T-helper 1 cell treated with Interleukin-12 subunit alpha and Interleukin-12 subunit beta and Interleukin-4 antibody, amounts not matched to agents 30 ng/mL and 1 ng/mL, for 36 hours (primary cell): ENCODE data around the gene JSRP1. TPM values are rescaled to one million over a fixed set of nuclear protein-coding genes. Genes with fewer than 3 reads are reported as not detected.

Experiments used
- total RNA-seq: library from RNA; stranded (reverse); gene quantifications from 2 replicates; pipeline ENCODE4 v1.2.3, GENCODE V29; 2022

Gene JSRP1
- total RNA-seq, 1 donor from 2014 or later: not detected

Other genes starting within 250 kb of the JSRP1 start
- gene BTBD2, start 240.7 kb downstream of the JSRP1 start, total RNA-seq: 34.2 and 44.9 TPM in 2 replicates
- 205 and 213 TPM in 2 replicates for gene MKNK2, start 205.2 kb downstream of the JSRP1 start, total RNA-seq
- gene MOB3A, start 160.1 kb downstream of the JSRP1 start, total RNA-seq: 244 and 254 TPM in 2 replicates
- 15.4 and 19.1 TPM in 2 replicates for gene IZUMO4, start 159.5 kb downstream of the JSRP1 start, total RNA-seq
- 126 and 139 TPM in 2 replicates for gene AP3D1, start 104.9 kb downstream of the JSRP1 start, total RNA-seq
- 70.1 and 73.4 TPM in 2 replicates for gene DOT1L, start 92.5 kb downstream of the JSRP1 start, total RNA-seq
- 64.7 and 65.7 TPM in 2 replicates for gene PLEKHJ1, start 20.1 kb downstream of the JSRP1 start, total RNA-seq
- 136 and 141 TPM in 2 replicates for gene SF3A2, start 19.6 kb downstream of the JSRP1 start, total RNA-seq
- gene AMH, start 7.1 kb downstream of the JSRP1 start, total RNA-seq: 3.6 and 5.4 TPM in 2 replicates
- 1.2 TPM in 2 replicates for gene PEAK3, start 25.8 kb upstream of the JSRP1 start, total RNA-seq
- gene LINGO3, start 51.7 kb upstream of the JSRP1 start, total RNA-seq: 0.32 and 0.41 TPM in 2 replicates
- gene LSM7, start 72.2 kb upstream of the JSRP1 start, total RNA-seq: 119 and 122 TPM in 2 replicates
- gene SPPL2B, start 72.3 kb upstream of the JSRP1 start, total RNA-seq: 81.9 and 88.7 TPM in 2 replicates
- gene TMPRSS9, start 103.8 kb upstream of the JSRP1 start, total RNA-seq: not detected in 2 replicates
- 67.4 and 74.6 TPM in 2 replicates for gene TIMM13, start 171.2 kb upstream of the JSRP1 start, total RNA-seq
- 93.1 and 95.0 TPM in 2 replicates for gene LMNB2, start 200.5 kb upstream of the JSRP1 start, total RNA-seq
- gene GADD45B, start 219.7 kb upstream of the JSRP1 start, total RNA-seq: 72.4 and 85.8 TPM in 2 replicates